SK-N-SH treated with all-trans-retinoic acid at 6 μM for 48 hours (cell line): ENCODE results near the gene VHLL.

Experiments
- ARNTL ChIP-seq: fragments of 450-650 bp; formaldehyde crosslinking; IDR thresholded peaks from 2 replicates; pipeline ENCODE4 v1.5.0; 2020; ENCODE audit warnings: low read depth, mild to moderate bottlenecking, moderate library complexity, borderline replicate concordance
- BACH2 ChIP-seq: fragments of 250-450 bp; sonication (Bioruptor Pico); IDR thresholded peaks from 2 replicates; pipeline ENCODE4 v1.9.0; 2021; ENCODE audit warnings: mild to moderate bottlenecking, borderline replicate concordance
- TCF4 ChIP-seq: fragments of 250-450 bp; sonication (Bioruptor Pico); IDR thresholded peaks from 2 replicates; pipeline ENCODE4 v1.8.0; 2021; ENCODE audit warnings: mild to moderate bottlenecking, moderate library complexity, borderline replicate concordance
- ZC3H10 ChIP-seq: fragments of 250-450 bp; sonication (Bioruptor Pico); IDR thresholded peaks from 2 replicates; pipeline ENCODE4 v1.5.1; 2021; ENCODE audit warnings: mild to moderate bottlenecking, moderate library complexity
- ZFP30 ChIP-seq: fragments of 450-650 bp; formaldehyde crosslinking; IDR thresholded peaks from 2 replicates; pipeline ENCODE4 v1.5.0; 2022; ENCODE audit warnings: mild to moderate bottlenecking, moderate library complexity
- ZNF565 ChIP-seq: fragments of 450-650 bp; formaldehyde crosslinking; conservative IDR thresholded peaks from 2 replicates; pipeline ENCODE4 v1.5.0; 2020; ENCODE audit warnings: low read depth, mild to moderate bottlenecking, moderate library complexity

GRCh38 chr1:156338180-156338976 lies 39.3 kb upstream of the VHLL start, which contains the start of the genes CCT3 and TSACC:
- no peak for TF ChIP-seq BACH2 (CRISPR knock-in tag)
- TF ChIP-seq TCF4 (CRISPR knock-in tag): no peak
- TF ChIP-seq ZC3H10 (CRISPR knock-in tag): no peak
- TF ChIP-seq ARNTL (CRISPR knock-in tag): no peak
- no peak for TF ChIP-seq ZNF565
- no peak for TF ChIP-seq ZFP30 (CRISPR knock-in tag)
